Breast epithelium (tissue), 3 donors: ENCODE measurements around the gene CD7.

ENCODE experiments used
- POLR2AphosphoS5 ChIP-seq, 3 donors: sonication (generic); formaldehyde crosslinking; IDR thresholded peaks; one replicate each; pipeline ENCODE4 v1.6.1; 2017; ENCODE audit warnings: antibody characterized with exemption in 3 of 3
- TF ChIP-seq, protein P1 (sequence below), 3 donors: fragments of 450-650 bp; IDR thresholded peaks; one replicate each; pipeline ENCODE4 v1.5.1; 2016 to 2017; ENCODE audit warnings: antibody characterized with exemption in 3 of 3, mild to moderate bottlenecking in 3 of 3, moderate library complexity in 3 of 3

DNA sequence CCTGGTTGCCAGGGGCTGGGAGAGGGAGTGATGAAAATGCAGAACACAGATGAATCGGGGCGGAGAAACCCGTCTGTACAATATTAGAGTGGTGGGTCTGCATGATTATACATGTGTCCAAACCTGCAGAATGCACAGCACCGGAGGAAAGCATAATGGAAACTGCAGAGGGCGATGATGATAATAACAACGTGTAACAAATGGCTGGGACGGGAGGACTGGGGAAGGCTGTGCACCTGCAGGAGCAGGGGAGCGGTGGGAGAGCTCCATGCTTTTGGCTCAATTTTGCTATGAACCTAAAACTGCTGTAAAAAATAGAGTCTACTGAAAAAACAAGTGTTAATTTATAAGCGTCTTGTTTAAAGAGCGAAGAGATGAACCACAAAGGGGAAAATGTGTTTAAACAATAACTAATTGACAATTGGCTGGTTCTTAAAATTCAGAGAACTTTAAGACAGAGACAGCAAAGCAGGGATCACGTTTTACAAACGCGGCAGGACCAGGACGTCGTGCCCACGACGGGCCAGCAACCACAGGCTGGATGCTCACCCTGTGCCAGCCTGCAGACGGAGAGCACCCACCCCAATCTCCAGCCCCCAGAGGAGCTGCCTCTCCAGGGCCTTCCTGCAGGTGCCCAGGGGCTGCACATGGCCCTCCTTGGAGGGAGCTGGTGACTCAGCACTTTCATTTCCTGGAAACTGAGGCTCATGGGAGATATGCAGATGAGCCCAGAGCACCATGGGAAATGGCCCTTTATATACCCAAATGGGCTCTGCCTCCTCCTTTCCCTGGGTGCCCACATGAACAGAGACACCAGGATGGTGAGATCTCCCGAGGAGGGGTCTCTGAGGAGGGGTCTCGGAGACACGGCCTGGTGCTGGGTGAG, 41.3 kb upstream of the CD7 start, which contains the start of gene TEX19:
- TF ChIP-seq POLR2AphosphoS5 (IDR thresholded peaks at IDR 0.05): no peak
- TF ChIP-seq, protein P1, sequence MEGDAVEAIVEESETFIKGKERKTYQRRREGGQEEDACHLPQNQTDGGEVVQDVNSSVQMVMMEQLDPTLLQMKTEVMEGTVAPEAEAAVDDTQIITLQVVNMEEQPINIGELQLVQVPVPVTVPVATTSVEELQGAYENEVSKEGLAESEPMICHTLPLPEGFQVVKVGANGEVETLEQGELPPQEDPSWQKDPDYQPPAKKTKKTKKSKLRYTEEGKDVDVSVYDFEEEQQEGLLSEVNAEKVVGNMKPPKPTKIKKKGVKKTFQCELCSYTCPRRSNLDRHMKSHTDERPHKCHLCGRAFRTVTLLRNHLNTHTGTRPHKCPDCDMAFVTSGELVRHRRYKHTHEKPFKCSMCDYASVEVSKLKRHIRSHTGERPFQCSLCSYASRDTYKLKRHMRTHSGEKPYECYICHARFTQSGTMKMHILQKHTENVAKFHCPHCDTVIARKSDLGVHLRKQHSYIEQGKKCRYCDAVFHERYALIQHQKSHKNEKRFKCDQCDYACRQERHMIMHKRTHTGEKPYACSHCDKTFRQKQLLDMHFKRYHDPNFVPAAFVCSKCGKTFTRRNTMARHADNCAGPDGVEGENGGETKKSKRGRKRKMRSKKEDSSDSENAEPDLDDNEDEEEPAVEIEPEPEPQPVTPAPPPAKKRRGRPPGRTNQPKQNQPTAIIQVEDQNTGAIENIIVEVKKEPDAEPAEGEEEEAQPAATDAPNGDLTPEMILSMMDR (IDR thresholded peaks at IDR 0.05): no peak
